PC-3 (cell line): Measurements from ENCODE around the gene UBE2D2. TPM values are rescaled to one million over a fixed set of nuclear protein-coding genes. Genes with fewer than 3 reads are reported as not detected.
A peak's percentile ranks its signal among the peaks of the same experiment; 100 is the strongest.

ENCODE experiments used
- ATAC-seq: fragments of 200-7000 bp; cut with Tn5 transposase; 2 replicates; pipeline ENCODE4 v1.9.1; 2020; ENCODE audit warnings: mild to moderate bottlenecking, moderate library complexity
- BruUV-seq: library from RNA; stranded (reverse); fragments of 400-500 nt; replicated peaks from 2 replicates; lab custom pipeline; 2021; lab: Mats Ljungman, UMichigan
- CTCF ChIA-PET: fragments of 300-600 bp; sonication (Branson Sonifier 250); formaldehyde crosslinking; loops from one replicate; lab custom pipeline; 2022; ENCODE audit warnings: antibody characterized with exemption; lab: Charles Lee
- POLR2A ChIA-PET: fragments of 300-600 bp; sonication (Branson Sonifier 250); formaldehyde crosslinking; loops from one replicate; lab custom pipeline; 2022; ENCODE audit warnings: antibody characterized with exemption; ENCODE audit not compliant: unreplicated experiment; lab: Charles Lee
- DNase-seq: peaks from one replicate; pipeline ENCODE4 v3.0.0-alpha.2; 2015
- H2AFZ ChIP-seq: fragments of 300-600 bp; sonication (generic); 2 replicates; pipeline ENCODE4 v1.6.0; 2016; ENCODE audit warnings: antibody characterized with exemption, low read length
- H3F3A ChIP-seq: fragments of 300-600 bp; sonication (generic); one replicate; pipeline ENCODE4 v1.6.0; 2017; ENCODE audit warnings: antibody characterized with exemption, low read length, control low read depth, mild to moderate bottlenecking; ENCODE audit not compliant: unreplicated experiment
- H3K27ac ChIP-seq: fragments of 300-600 bp; sonication (generic); 2 replicates; pipeline ENCODE4 v1.5.1; 2016; ENCODE audit warnings: mild to moderate bottlenecking, low read length
- H3K27me3 ChIP-seq: fragments of 300-600 bp; sonication (generic); 2 replicates; pipeline ENCODE4 v1.6.1; 2016; ENCODE audit warnings: low read length, mixed read lengths
- H3K36me3 ChIP-seq: fragments of 300-600 bp; sonication (generic); 2 replicates; pipeline ENCODE4 v1.6.1; 2016; ENCODE audit warnings: low read depth, mixed run types, low read length, mixed read lengths
- H3K4me1 ChIP-seq: fragments of 300-600 bp; sonication (generic); 2 replicates; pipeline ENCODE4 v1.5.1; 2016; ENCODE audit warnings: low read length; ENCODE audit not compliant: insufficient read depth
- H3K4me2 ChIP-seq: fragments of 300-600 bp; sonication (generic); 2 replicates; pipeline ENCODE4 v1.6.0; 2016; ENCODE audit warnings: low read length
- H3K4me3 ChIP-seq: fragments of 300-600 bp; sonication (generic); 2 replicates; pipeline ENCODE4 v1.5.1; 2016; ENCODE audit warnings: mild to moderate bottlenecking, low read length, mixed read lengths
- H3K79me2 ChIP-seq: fragments of 300-600 bp; sonication (generic); 2 replicates; pipeline ENCODE4 v1.6.1; 2017; ENCODE audit warnings: low read length, mixed read lengths
- H3K9ac ChIP-seq: fragments of 300-600 bp; sonication (generic); 2 replicates; pipeline ENCODE4 v1.6.0; 2016; ENCODE audit warnings: mild to moderate bottlenecking, low read length
- H3K9me2 ChIP-seq: fragments of 300-600 bp; sonication (generic); replicated peaks from 2 replicates; pipeline ENCODE4 v1.6.1; 2016; ENCODE audit warnings: mixed run types, low read length, mixed read lengths
- H3K9me3 ChIP-seq: fragments of 300-600 bp; sonication (generic); 2 replicates; pipeline ENCODE4 v1.6.1; 2016; ENCODE audit warnings: low read length, mixed read lengths
- H4K20me1 ChIP-seq: fragments of 300-600 bp; sonication (generic); 2 replicates; pipeline ENCODE4 v1.6.1; 2016; ENCODE audit warnings: low read length, mixed read lengths
- CTCF ChIP-seq: fragments of 300-600 bp; sonication (generic); conservative IDR thresholded peaks from 2 replicates; pipeline ENCODE4 v1.5.1; 2017; ENCODE audit warnings: antibody characterized with exemption, low read depth, mild to moderate bottlenecking, low read length
- EZH2 ChIP-seq: fragments of 300-600 bp; sonication (generic); IDR thresholded peaks from one replicate; pipeline ENCODE4 v1.6.1; 2017; ENCODE audit warnings: antibody characterized with exemption, mild to moderate bottlenecking, low read length; ENCODE audit not compliant: unreplicated experiment
- EZH2phosphoT487 ChIP-seq: fragments of 300-600 bp; sonication (generic); IDR thresholded peaks from 2 replicates; pipeline ENCODE4 v1.6.1; 2018; ENCODE audit warnings: mild to moderate bottlenecking, antibody characterized with exemption, low read length, borderline replicate concordance
- intact Hi-C: fragments of 100-400 bp; cut with micrococcal nuclease; formaldehyde crosslinking; loops from 2 replicates; pipeline ENCODE4 v1.9.0; 2023
- total RNA-seq: library from RNA; depleted of rRNA; stranded (reverse); fragments of >200 nt; gene quantifications from 2 replicates; pipeline ENCODE4 v1.2.3, GENCODE V29; 2014

The UBE2D2 gene
- total RNA-seq, 1 experiment from 2014 or later, result 98.7 TPM

- H3K36me3 ChIP-seq, result peaks cover 12% of the 10 kb centered on the region
- no peak overlapping the region for H3K4me2 ChIP-seq
- H3F3A ChIP-seq, result no peaks in the 10 kb centered on the region
- H3K4me1 ChIP-seq, result 0 out of 2 replicates have a peak, but pooled peaks cover 6% of the 10 kb centered on the region
- no TSS peak for BruUV-seq
- peaks cover 93% of the 10 kb centered on the region for H3K79me2 ChIP-seq
- 0 out of 2 replicates have a peak, but pooled peaks have one; percentile 15 for ATAC-seq
- TF ChIP-seq EZH2phosphoT487 (no peak), EZH2 (no peak), CTCF (no peak)
- H3K27me3 ChIP-seq, result no peaks in the 10 kb centered on the region
- H3K9ac ChIP-seq, result no peak overlapping the region
- no peak overlapping the region for H3K4me3 ChIP-seq
- no peak overlapping the region for H3K27ac ChIP-seq
- peaks cover 47% of the 10 kb centered on the region for H4K20me1 ChIP-seq
- no peaks in the 10 kb centered on the region for H3K9me3 ChIP-seq
- intact Hi-C loops, result no loop called here
- no peak for DNase-seq
- H2AFZ ChIP-seq, result no peak overlapping the region
- ChIA-PET CTCF (no interaction called here), POLR2A (no interaction called here)
- no peaks in the 10 kb centered on the region for H3K9me2 ChIP-seq
These were observed 8.3 kb downstream of the UBE2D2 start for GRCh38 chr5:139569270-139569955.

- CTCF ChIA-PET, result no interaction called here
- POLR2A ChIA-PET, result interaction anchor here (0.7 kb wide), 1 partner anchor 51 kb away, joined by 21 read pairs; no protein-coding TSS in a partner anchor
- H3K9ac ChIP-seq, result no peak overlapping the region
- no peak overlapping the region for H3K4me3 ChIP-seq
- no peak for DNase-seq
- H3K27ac ChIP-seq, result no peak overlapping the region
- TF ChIP-seq EZH2 (no peak), EZH2phosphoT487 (no peak), CTCF (no peak)
- no peaks in the 10 kb centered on the region for H3K9me2 ChIP-seq
- H3K79me2 ChIP-seq, result peaks cover 93% of the 10 kb centered on the region
- no peak for ATAC-seq
- H3K27me3 ChIP-seq, result no peaks in the 10 kb centered on the region
- H3F3A ChIP-seq, result no peaks in the 10 kb centered on the region
- no TSS peak for BruUV-seq
- H4K20me1 ChIP-seq, result peaks cover 43% of the 10 kb centered on the region
- intact Hi-C loops, result no loop called here
- no peaks in the 10 kb centered on the region for H3K9me3 ChIP-seq
- H3K4me1 ChIP-seq, result no peaks in the 10 kb centered on the region
- peaks cover 5% of the 10 kb centered on the region for H3K36me3 ChIP-seq
- no peak overlapping the region for H2AFZ ChIP-seq
- H3K4me2 ChIP-seq, result no peak overlapping the region
These were observed 10.4 kb downstream of the UBE2D2 start for GRCh38 chr5:139571543-139571942.

GRCh38 chr5:139571966-139572365 is 10.8 kb downstream of the UBE2D2 start:
- POLR2A ChIA-PET, result interaction anchor here (0.7 kb wide), 1 partner anchor 51 kb away, joined by 21 read pairs; no protein-coding TSS in a partner anchor
- CTCF ChIA-PET, result no interaction called here
- Histone ChIP-seq H3K4me3 (no peak overlapping the region), H3K9ac (no peak overlapping the region), H3K79me2 (peaks cover 93% of the 10 kb centered on the region), H3K27me3 (no peaks in the 10 kb centered on the region), H3K9me3 (no peaks in the 10 kb centered on the region), H2AFZ (no peak overlapping the region), H3K27ac (no peak overlapping the region), H3K36me3 (peaks cover 5% of the 10 kb centered on the region), H3K9me2 (no peaks in the 10 kb centered on the region), H3K4me2 (no peak overlapping the region), H3K4me1 (no peaks in the 10 kb centered on the region), H3F3A (no peaks in the 10 kb centered on the region), H4K20me1 (peaks cover 44% of the 10 kb centered on the region)
- BruUV-seq, result no TSS peak
- DNase-seq (no peak), ATAC-seq (no peak)
- TF ChIP-seq CTCF (no peak), EZH2 (no peak), EZH2phosphoT487 (no peak)
- intact Hi-C loops, result no loop called here
